Uterus (tissue), 2 donors: Measurements from ENCODE around the gene HDDC2.

Experiments used
- POLR2A ChIP-seq, 2 donors: fragments of 450-650 bp; IDR thresholded peaks; one replicate each; pipeline ENCODE4 v1.6.1; 2016; ENCODE audit warnings: antibody characterized with exemption in 2 of 2, mild to moderate bottlenecking in 1 of 2, moderate library complexity in 1 of 2
- TF ChIP-seq, protein P1 (sequence below), 4 experiments: fragments of 200-600 bp in 2 of 4; fragments of 450-650 bp in 2 of 4; sonication (generic) in 2 of 4; IDR thresholded peaks; one replicate each; pipeline ENCODE4 v1.5.1; 2016 to 2019; ENCODE audit warnings: antibody characterized with exemption in 4 of 4, mild to moderate bottlenecking in 2 of 4, moderate library complexity in 1 of 4

DNA sequence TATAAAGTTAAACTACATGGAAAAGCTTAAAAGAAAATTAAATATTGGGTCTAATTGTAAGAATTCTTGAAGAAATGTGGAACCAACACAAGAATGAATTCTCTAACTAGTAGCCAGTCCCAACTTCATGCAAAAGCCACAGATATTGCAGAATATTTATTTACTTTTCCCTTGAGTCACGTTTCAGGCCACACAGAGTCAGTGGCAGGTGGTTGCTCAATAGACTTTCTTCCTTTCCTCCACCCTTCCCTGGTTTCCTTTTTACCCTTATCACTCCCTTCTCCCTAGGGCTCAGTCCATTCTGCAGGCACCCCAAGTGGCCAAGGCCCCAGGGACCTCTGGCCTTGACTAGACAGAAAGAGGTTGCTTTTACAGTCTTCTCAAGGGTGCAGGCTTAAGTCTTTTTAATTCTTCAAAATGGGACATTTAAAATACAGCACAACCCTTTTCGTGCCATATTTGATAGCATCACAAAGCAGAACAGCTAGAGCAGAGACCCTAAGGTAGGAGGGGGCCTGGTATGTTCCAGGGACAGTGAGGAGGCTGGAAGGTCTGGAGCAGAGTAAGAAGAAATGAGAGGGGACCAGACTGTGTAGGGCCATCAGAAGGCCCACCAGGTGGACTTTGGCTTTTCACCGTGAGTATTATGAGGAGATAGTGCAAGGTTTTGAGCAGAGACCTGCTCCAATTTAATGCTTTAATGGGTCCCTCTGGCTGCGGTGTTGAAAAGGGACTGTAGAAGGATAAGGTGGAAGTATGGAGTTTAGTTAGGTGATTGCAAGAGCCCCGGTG is 65.0 kb downstream of the HDDC2 start:
- TF ChIP-seq, protein P1, sequence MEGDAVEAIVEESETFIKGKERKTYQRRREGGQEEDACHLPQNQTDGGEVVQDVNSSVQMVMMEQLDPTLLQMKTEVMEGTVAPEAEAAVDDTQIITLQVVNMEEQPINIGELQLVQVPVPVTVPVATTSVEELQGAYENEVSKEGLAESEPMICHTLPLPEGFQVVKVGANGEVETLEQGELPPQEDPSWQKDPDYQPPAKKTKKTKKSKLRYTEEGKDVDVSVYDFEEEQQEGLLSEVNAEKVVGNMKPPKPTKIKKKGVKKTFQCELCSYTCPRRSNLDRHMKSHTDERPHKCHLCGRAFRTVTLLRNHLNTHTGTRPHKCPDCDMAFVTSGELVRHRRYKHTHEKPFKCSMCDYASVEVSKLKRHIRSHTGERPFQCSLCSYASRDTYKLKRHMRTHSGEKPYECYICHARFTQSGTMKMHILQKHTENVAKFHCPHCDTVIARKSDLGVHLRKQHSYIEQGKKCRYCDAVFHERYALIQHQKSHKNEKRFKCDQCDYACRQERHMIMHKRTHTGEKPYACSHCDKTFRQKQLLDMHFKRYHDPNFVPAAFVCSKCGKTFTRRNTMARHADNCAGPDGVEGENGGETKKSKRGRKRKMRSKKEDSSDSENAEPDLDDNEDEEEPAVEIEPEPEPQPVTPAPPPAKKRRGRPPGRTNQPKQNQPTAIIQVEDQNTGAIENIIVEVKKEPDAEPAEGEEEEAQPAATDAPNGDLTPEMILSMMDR (IDR thresholded peaks at IDR 0.05) = no peak
- TF ChIP-seq POLR2A (IDR thresholded peaks at IDR 0.05) = no peak
